A549 (cell line): ENCODE data around the gene PRKCE.

ENCODE experiments used
- EHMT2 ChIP-seq: fragments of 200-600 bp; sonication (generic); IDR thresholded peaks from 2 replicates; pipeline ENCODE4 v1.6.1; 2016; ENCODE audit warnings: antibody characterized with exemption, low read depth, mild to moderate bottlenecking, moderate library complexity
- EP300 ChIP-seq, 2 experiments: fragments of >200 bp; sonication (Bioruptor Twin); formaldehyde crosslinking; IDR thresholded peaks; 2 replicates in 1 of 2; 3 replicates in 1 of 2; pipeline ENCODE4 v1.6.1; 2016 to 2017
- MAFK ChIP-seq: fragments of 450-650 bp; IDR thresholded peaks from 2 replicates; pipeline ENCODE4 v1.6.1; 2014; ENCODE audit not compliant: partially characterized antibody
- MYC ChIP-seq: IDR thresholded peaks from 2 replicates; pipeline ENCODE4 v1.6.1; 2012; ENCODE audit warnings: mild to moderate bottlenecking, inconsistent platforms, low read length, improper control_type of control experiment, borderline replicate concordance
- NPAS2 ChIP-seq: fragments of 250-450 bp; sonication (Bioruptor Pico); IDR thresholded peaks from 2 replicates; pipeline ENCODE4 v1.8.0; 2022; ENCODE audit warnings: mild to moderate bottlenecking, moderate library complexity, borderline replicate concordance
- POLR2A ChIP-seq: IDR thresholded peaks from 2 replicates; pipeline ENCODE4 v1.6.1; 2012; ENCODE audit warnings: mild to moderate bottlenecking, low read length
- RCOR1 ChIP-seq: fragments of 150-350 bp; IDR thresholded peaks from 2 replicates; pipeline ENCODE4 v1.6.1; 2014; ENCODE audit warnings: antibody characterized with exemption, low read length, low read depth
- TF ChIP-seq, protein P1 (sequence below): fragments of 200-600 bp; sonication (generic); IDR thresholded peaks from 2 replicates; pipeline ENCODE4 v1.6.1; 2016; ENCODE audit warnings: antibody characterized with exemption, mild to moderate bottlenecking, moderate library complexity
- TF ChIP-seq, protein P2 (sequence below): fragments of >200 bp; sonication (Bioruptor Twin); formaldehyde crosslinking; IDR thresholded peaks from 3 replicates; pipeline ENCODE4 v1.5.1; 2016
- TF ChIP-seq, protein P3 (sequence below): IDR thresholded peaks from 2 replicates; pipeline ENCODE4 v1.6.1; 2012

DNA sequence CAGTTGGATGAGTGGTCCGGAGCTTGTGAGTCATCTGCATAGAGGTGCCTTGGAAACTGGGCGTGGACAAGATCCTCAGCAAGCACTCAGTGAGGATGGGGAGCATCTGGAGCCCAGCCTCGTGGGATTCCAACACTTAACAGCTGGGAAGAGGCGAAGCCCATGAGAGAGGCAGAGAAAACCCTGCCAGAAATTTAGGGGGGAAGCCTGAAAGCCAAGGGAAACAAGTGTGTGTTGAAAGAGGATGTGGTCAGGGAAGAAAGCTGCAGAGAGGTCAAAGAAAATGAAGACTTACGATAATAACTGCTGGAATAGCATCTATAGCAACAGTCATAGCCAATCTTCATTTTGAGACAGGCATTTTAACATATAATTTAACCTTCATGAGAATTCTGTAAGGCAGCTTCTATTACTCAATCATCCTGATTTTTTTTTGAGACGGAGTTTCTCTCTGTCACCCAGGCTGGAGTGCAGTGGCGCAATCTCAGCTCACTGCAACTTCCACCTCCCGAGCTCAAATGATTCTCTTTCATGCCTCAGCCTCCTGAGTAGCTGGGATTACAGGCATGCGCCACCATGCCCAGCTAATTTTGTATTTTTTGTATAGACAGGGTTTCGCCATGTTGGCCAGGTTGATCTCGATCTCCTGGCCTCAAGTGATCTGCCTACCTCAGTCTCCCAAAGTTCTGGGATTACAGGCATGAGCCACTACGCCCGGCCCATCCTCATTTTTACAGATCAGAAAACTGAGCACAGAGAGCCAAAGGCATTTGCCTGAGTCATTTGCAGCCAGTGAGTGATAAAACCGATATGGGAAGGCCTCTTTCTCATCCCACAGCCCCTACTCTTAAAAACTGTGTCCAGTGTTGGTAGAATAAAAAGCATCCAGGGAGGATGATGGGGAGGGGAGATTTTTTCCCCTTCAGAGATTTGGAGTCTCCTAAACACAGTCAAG lies 431.3 kb downstream of the PRKCE start:
- TF ChIP-seq, protein P1, sequence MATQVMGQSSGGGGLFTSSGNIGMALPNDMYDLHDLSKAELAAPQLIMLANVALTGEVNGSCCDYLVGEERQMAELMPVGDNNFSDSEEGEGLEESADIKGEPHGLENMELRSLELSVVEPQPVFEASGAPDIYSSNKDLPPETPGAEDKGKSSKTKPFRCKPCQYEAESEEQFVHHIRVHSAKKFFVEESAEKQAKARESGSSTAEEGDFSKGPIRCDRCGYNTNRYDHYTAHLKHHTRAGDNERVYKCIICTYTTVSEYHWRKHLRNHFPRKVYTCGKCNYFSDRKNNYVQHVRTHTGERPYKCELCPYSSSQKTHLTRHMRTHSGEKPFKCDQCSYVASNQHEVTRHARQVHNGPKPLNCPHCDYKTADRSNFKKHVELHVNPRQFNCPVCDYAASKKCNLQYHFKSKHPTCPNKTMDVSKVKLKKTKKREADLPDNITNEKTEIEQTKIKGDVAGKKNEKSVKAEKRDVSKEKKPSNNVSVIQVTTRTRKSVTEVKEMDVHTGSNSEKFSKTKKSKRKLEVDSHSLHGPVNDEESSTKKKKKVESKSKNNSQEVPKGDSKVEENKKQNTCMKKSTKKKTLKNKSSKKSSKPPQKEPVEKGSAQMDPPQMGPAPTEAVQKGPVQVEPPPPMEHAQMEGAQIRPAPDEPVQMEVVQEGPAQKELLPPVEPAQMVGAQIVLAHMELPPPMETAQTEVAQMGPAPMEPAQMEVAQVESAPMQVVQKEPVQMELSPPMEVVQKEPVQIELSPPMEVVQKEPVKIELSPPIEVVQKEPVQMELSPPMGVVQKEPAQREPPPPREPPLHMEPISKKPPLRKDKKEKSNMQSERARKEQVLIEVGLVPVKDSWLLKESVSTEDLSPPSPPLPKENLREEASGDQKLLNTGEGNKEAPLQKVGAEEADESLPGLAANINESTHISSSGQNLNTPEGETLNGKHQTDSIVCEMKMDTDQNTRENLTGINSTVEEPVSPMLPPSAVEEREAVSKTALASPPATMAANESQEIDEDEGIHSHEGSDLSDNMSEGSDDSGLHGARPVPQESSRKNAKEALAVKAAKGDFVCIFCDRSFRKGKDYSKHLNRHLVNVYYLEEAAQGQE, result no peak
- TF ChIP-seq, protein P2, sequence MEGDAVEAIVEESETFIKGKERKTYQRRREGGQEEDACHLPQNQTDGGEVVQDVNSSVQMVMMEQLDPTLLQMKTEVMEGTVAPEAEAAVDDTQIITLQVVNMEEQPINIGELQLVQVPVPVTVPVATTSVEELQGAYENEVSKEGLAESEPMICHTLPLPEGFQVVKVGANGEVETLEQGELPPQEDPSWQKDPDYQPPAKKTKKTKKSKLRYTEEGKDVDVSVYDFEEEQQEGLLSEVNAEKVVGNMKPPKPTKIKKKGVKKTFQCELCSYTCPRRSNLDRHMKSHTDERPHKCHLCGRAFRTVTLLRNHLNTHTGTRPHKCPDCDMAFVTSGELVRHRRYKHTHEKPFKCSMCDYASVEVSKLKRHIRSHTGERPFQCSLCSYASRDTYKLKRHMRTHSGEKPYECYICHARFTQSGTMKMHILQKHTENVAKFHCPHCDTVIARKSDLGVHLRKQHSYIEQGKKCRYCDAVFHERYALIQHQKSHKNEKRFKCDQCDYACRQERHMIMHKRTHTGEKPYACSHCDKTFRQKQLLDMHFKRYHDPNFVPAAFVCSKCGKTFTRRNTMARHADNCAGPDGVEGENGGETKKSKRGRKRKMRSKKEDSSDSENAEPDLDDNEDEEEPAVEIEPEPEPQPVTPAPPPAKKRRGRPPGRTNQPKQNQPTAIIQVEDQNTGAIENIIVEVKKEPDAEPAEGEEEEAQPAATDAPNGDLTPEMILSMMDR, result no peak
- TF ChIP-seq POLR2A (no peak), EHMT2 (no peak), EP300 (IDR thresholded peaks at IDR 0.05) (no peak), RCOR1 (no peak), MAFK (no peak), NPAS2 (no peak), MYC (no peak)
- TF ChIP-seq, protein P3, sequence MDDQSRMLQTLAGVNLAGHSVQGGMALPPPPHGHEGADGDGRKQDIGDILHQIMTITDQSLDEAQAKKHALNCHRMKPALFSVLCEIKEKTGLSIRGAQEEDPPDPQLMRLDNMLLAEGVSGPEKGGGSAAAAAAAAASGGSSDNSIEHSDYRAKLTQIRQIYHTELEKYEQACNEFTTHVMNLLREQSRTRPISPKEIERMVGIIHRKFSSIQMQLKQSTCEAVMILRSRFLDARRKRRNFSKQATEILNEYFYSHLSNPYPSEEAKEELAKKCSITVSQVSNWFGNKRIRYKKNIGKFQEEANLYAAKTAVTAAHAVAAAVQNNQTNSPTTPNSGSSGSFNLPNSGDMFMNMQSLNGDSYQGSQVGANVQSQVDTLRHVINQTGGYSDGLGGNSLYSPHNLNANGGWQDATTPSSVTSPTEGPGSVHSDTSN, result no peak
